GM23338 (cell line): ENCODE results near the gene PLEKHJ1.

ENCODE experiments used
- CTCF ChIP-seq, 2 experiments: fragments of 200-600 bp in 1 of 2; sonication (generic) in 1 of 2; conservative IDR thresholded peaks; 2 replicates each; pipeline versions ENCODE4 v1.5.1 to v1.6.1; 2016 to 2017; ENCODE audit warnings: antibody characterized with exemption in 2 of 2, low read depth in 2 of 2, mild to moderate bottlenecking in 2 of 2, moderate library complexity in 1 of 2
- STAT1 ChIP-seq: IDR thresholded peaks from one replicate; pipeline ENCODE4 v1.6.1; 2016; ENCODE audit warnings: antibody characterized with exemption; ENCODE audit not compliant: unreplicated experiment

GRCh38 chr19:2193807-2194206, 42.3 kb downstream of the PLEKHJ1 start:
- TF ChIP-seq CTCF (conservative IDR thresholded peaks at IDR 0.05; ENCODE audit: low read depth in 2 of 2) (no peak), STAT1 (no peak)
